ENCODE measurements around the gene FAM241B.

GRCh38 chr10:69663369-69663947 is 33.4 kb downstream of the FAM241B start:
- TF ChIP-seq TEAD4 (IDR thresholded peaks at IDR 0.05) (no peak), YY1 (IDR thresholded peaks at IDR 0.05; ENCODE audit: low read depth) (no peak), FOXM1 (IDR thresholded peaks at IDR 0.05; ENCODE audit: borderline replicate concordance, low read depth) (no peak)
